HG02970 (cell line): ENCODE measurements around the gene PTPRN2.

Experiments used
- ATAC-seq: cut with Tn5 transposase; IDR thresholded peaks from one replicate; pipeline ENCODE4 v1.9.1; 2021; ENCODE audit warnings: mild to moderate bottlenecking, moderate library complexity, moderate number of reproducible peaks; ENCODE audit not compliant: unreplicated experiment, low FRiP score

The PTPRN2 gene

GRCh38 chr7:157970744-157971143, 616.9 kb downstream of the PTPRN2 start:
- no peak for ATAC-seq

GRCh38 chr7:157969995-157970394, 617.6 kb downstream of the PTPRN2 start:
- ATAC-seq: no peak

- ATAC-seq: no peak
Measured at GRCh38 chr7:157966490-157966889, 621.1 kb downstream of the PTPRN2 start.

- ATAC-seq: no peak
Measured at GRCh38 chr7:157964521-157964920, 623.1 kb downstream of the PTPRN2 start.

GRCh38 chr7:157964016-157964415, 623.6 kb downstream of the PTPRN2 start:
- no peak for ATAC-seq

- no peak for ATAC-seq
Measured at GRCh38 chr7:157963526-157963925, 624.1 kb downstream of the PTPRN2 start.

- ATAC-seq: no peak
Measured at GRCh38 chr7:157962458-157963306, 624.9 kb downstream of the PTPRN2 start.

GRCh38 chr7:157961731-157962457, 625.7 kb downstream of the PTPRN2 start:
- ATAC-seq: no peak

- ATAC-seq: no peak
Measured at GRCh38 chr7:157955348-157955999, 632.1 kb downstream of the PTPRN2 start.

GRCh38 chr7:157954901-157955300, 632.7 kb downstream of the PTPRN2 start:
- ATAC-seq: no peak

- no peak for ATAC-seq
Measured at GRCh38 chr7:157952841-157953645, 634.6 kb downstream of the PTPRN2 start.

- no peak for ATAC-seq
Measured at GRCh38 chr7:157952050-157952667, 635.5 kb downstream of the PTPRN2 start.

- ATAC-seq: no peak
Measured at GRCh38 chr7:157951300-157952049, 636.1 kb downstream of the PTPRN2 start.

GRCh38 chr7:157949711-157950110, 637.9 kb downstream of the PTPRN2 start:
- no peak for ATAC-seq

GRCh38 chr7:157947504-157947903, 640.1 kb downstream of the PTPRN2 start:
- ATAC-seq: no peak

- ATAC-seq: no peak
Measured at GRCh38 chr7:157946398-157947060, 641.1 kb downstream of the PTPRN2 start.

GRCh38 chr7:157945401-157945800, 642.2 kb downstream of the PTPRN2 start:
- ATAC-seq: no peak

GRCh38 chr7:157944734-157945291, 642.8 kb downstream of the PTPRN2 start:
- no peak for ATAC-seq
